H54 (cell line): ENCODE data around the gene SCN3B.
A peak's percentile ranks its signal among the peaks of the same experiment; 100 is the strongest.

Source experiments
- DNase-seq: peaks from one replicate; pipeline ENCODE4 v3.0.0; 2011; ENCODE audit warnings: low spot score, mixed read lengths; ENCODE audit not compliant: insufficient read length
- FAIRE-seq: peaks from 3 replicates; lab custom pipeline; 2011; peaks lifted over from hg19 to GRCh38; lab: Jason Lieb, UNC
- POLR2A ChIP-seq: IDR thresholded peaks from 2 replicates; pipeline ENCODE4 v1.6.1; 2011; ENCODE audit warnings: low read depth, mild to moderate bottlenecking, low read length

Gene SCN3B

GRCh38 chr11:123641495-123641840, 13.0 kb downstream of the SCN3B start:
- DNase-seq (no peak), FAIRE-seq (no peak)
- TF ChIP-seq POLR2A = no peak

GRCh38 chr11:123640677-123641494, 13.5 kb downstream of the SCN3B start:
- peak; percentile 34 for DNase-seq
- no peak for FAIRE-seq
- TF ChIP-seq POLR2A = no peak

GRCh38 chr11:123640029-123640428, 14.4 kb downstream of the SCN3B start:
- FAIRE-seq (no peak), DNase-seq (no peak)
- TF ChIP-seq POLR2A = no peak

GRCh38 chr11:123630126-123630608, 24.3 kb downstream of the SCN3B start:
- DNase-seq (no peak), FAIRE-seq (no peak)
- TF ChIP-seq POLR2A = no peak

- DNase-seq (no peak), FAIRE-seq (no peak)
- TF ChIP-seq POLR2A = no peak
Measured at GRCh38 chr11:123628936-123629683, 25.3 kb downstream of the SCN3B start.

- FAIRE-seq (no peak), DNase-seq (no peak)
- no peak for TF ChIP-seq POLR2A
Measured at GRCh38 chr11:123624974-123625373, 29.4 kb downstream of the SCN3B start.

- TF ChIP-seq POLR2A = no peak
- FAIRE-seq (no peak), DNase-seq (no peak)
Measured at GRCh38 chr11:123622576-123622975, 31.8 kb downstream of the SCN3B start.

- FAIRE-seq (no peak), DNase-seq (no peak)
- TF ChIP-seq POLR2A = no peak
Measured at GRCh38 chr11:123616505-123617198, 37.8 kb downstream of the SCN3B start.

GRCh38 chr11:123611698-123612097, 42.7 kb downstream of the SCN3B start:
- DNase-seq = no peak
- FAIRE-seq = no peak
- TF ChIP-seq POLR2A = no peak

GRCh38 chr11:123608945-123609344, 45.5 kb downstream of the SCN3B start:
- no peak for FAIRE-seq
- no peak for DNase-seq
- TF ChIP-seq POLR2A = no peak

GRCh38 chr11:123608371-123608770, 46.1 kb downstream of the SCN3B start:
- FAIRE-seq (no peak), DNase-seq (no peak)
- TF ChIP-seq POLR2A = no peak

- DNase-seq = no peak
- no peak for FAIRE-seq
Measured at GRCh38 chr11:123607781-123608180, 46.6 kb downstream of the SCN3B start.

GRCh38 chr11:123603666-123604065, 50.8 kb downstream of the SCN3B start:
- no peak for TF ChIP-seq POLR2A
- FAIRE-seq (no peak), DNase-seq (no peak)

More at GRCh38 chr11:123607781-123608180, 46.6 kb downstream of the SCN3B start:
- no peak for TF ChIP-seq POLR2A

GRCh38 chr11:123601743-123602142, 52.7 kb downstream of the SCN3B start:
- DNase-seq (no peak), FAIRE-seq (no peak)
- no peak for TF ChIP-seq POLR2A
